ENCODE results near the gene TET3. TPM values are rescaled to one million over a fixed set of nuclear protein-coding genes. Genes with fewer than 3 reads are reported as not detected.

Gene TET3
- total RNA-seq, 5 donors from 2014 or later (not counting 1 experiment from before 2014, with no cell fraction given): 22.5 to 32.2 (median 26.8) TPM

GRCh38 chr2:73981081-73982001, 3.4 kb upstream of the TET3 start:
- peak overlapping the region; percentile 18 to 52 for H3K4me3 ChIP-seq (ENCODE audit: control insufficient read depth in 1 of 2, extremely low read depth in 1 of 2, low read length in 1 of 2)
- H3K27ac Mint-ChIP-seq: peak overlapping the region in 1 of 2 donors; percentile 94
- DNase-seq: peak in 4 of 35 experiments; percentile 21 to 36 (median 26)
- WGBS (ENCODE audit: insufficient coverage): 42% methylated on average over 22 of the region's 31 CpGs
- no peaks in the 10 kb centered on the region for H3K27me3 ChIP-seq (replicated peaks in 1 of 2; ENCODE audit: control insufficient read depth in 2 of 2, extremely low read depth in 1 of 2, insufficient read depth in 2 of 2, low read length in 1 of 2)
- POLR2A ChIA-PET: interaction anchor here in 1 of 2 donors (0.5 kb wide), 2 partner anchors 15 to 38 kb away, joined by 4 read pairs; no protein-coding TSS in a partner anchor
- no peaks in the 10 kb centered on the region for H3K36me3 Mint-ChIP-seq
- ATAC-seq (replicated peaks in 1 of 4): no peak
- peak overlapping the region; percentile 59 to 65 (median 64) for H3K4me3 Mint-ChIP-seq
- no peaks in the 10 kb centered on the region for H3K27me3 Mint-ChIP-seq
- H3K4me1 Mint-ChIP-seq: peaks cover 68 to 69% (median 69%) of the 10 kb centered on the region in 3 donors
- peaks cover 51 to 72% of the 10 kb centered on the region in 2 experiments for H3K4me1 ChIP-seq (ENCODE audit: control insufficient read depth in 1 of 2, extremely low read depth in 1 of 2, insufficient read depth in 2 of 2, low read length in 2 of 2)
- H3K9me3 Mint-ChIP-seq: no peaks in the 10 kb centered on the region
- H3K36me3 ChIP-seq (ENCODE audit: control insufficient read depth in 2 of 2, extremely low read depth in 1 of 2, insufficient read depth in 1 of 2, low read length in 1 of 2): no peaks in the 10 kb centered on the region
- no peak overlapping the region for H3K27ac ChIP-seq (ENCODE audit: low read length)
- no peaks in the 10 kb centered on the region for H3K9me3 ChIP-seq
- CTCF ChIA-PET: interaction anchor here in 1 of 2 donors (0.7 kb wide), 1 partner anchor 45 kb away, joined by 3 read pairs; no protein-coding TSS in a partner anchor

GRCh38 chr2:73982140-73982617, 2.5 kb upstream of the TET3 start:
- ChIA-PET CTCF (no interaction called here), POLR2A (interaction anchor here in 1 of 2 donors (0.5 kb wide), 1 partner anchor 39 kb away, joined by 4 read pairs; no protein-coding TSS in a partner anchor)
- Mint-ChIP-seq H3K27ac (peak overlapping the region; percentile 48 to 58), H3K9me3 (no peaks in the 10 kb centered on the region), H3K4me3 (no peak overlapping the region), H3K36me3 (no peaks in the 10 kb centered on the region), H3K4me1 (peaks cover 73 to 74% (median 73%) of the 10 kb centered on the region in 3 donors), H3K27me3 (no peaks in the 10 kb centered on the region)
- Histone ChIP-seq H3K4me1 (ENCODE audit: control insufficient read depth in 1 of 2, extremely low read depth in 1 of 2, insufficient read depth in 2 of 2, low read length in 2 of 2) (peaks cover 53 to 79% of the 10 kb centered on the region in 2 experiments), H3K27me3 (replicated peaks in 1 of 2; ENCODE audit: control insufficient read depth in 2 of 2, extremely low read depth in 1 of 2, insufficient read depth in 2 of 2, low read length in 1 of 2) (no peaks in the 10 kb centered on the region), H3K27ac (ENCODE audit: low read length) (no peak overlapping the region), H3K4me3 (ENCODE audit: control insufficient read depth in 1 of 2, extremely low read depth in 1 of 2, low read length in 1 of 2) (no peak overlapping the region), H3K36me3 (ENCODE audit: control insufficient read depth in 2 of 2, extremely low read depth in 1 of 2, insufficient read depth in 1 of 2, low read length in 1 of 2) (no peaks in the 10 kb centered on the region), H3K9me3 (no peaks in the 10 kb centered on the region)
- WGBS (ENCODE audit: insufficient coverage): 89% methylated on average over 7 of the region's 7 CpGs
- DNase-seq (no peak), ATAC-seq (replicated peaks in 1 of 4) (no peak)

GRCh38 chr2:73983322-73984202, 1.1 kb upstream of the TET3 start:
- no peaks in the 10 kb centered on the region for H3K27me3 Mint-ChIP-seq
- ChIA-PET POLR2A (no interaction called here), CTCF (interaction anchor here in 1 of 2 donors (0.6 kb wide), 1 partner anchor 19 kb away, joined by 3 read pairs; no protein-coding TSS in a partner anchor)
- Histone ChIP-seq H3K27me3 (replicated peaks in 1 of 2; ENCODE audit: control insufficient read depth in 2 of 2, extremely low read depth in 1 of 2, insufficient read depth in 2 of 2, low read length in 1 of 2) (no peaks in the 10 kb centered on the region), H3K4me1 (ENCODE audit: control insufficient read depth in 1 of 2, extremely low read depth in 1 of 2, insufficient read depth in 2 of 2, low read length in 2 of 2) (peaks cover 47 to 81% of the 10 kb centered on the region in 2 experiments), H3K4me3 (ENCODE audit: control insufficient read depth in 1 of 2, extremely low read depth in 1 of 2, low read length in 1 of 2) (peak overlapping the region; percentile 55 to 62), H3K27ac (ENCODE audit: low read length) (peak overlapping the region; percentile 24), H3K36me3 (ENCODE audit: control insufficient read depth in 2 of 2, extremely low read depth in 1 of 2, insufficient read depth in 1 of 2, low read length in 1 of 2) (no peaks in the 10 kb centered on the region), H3K9me3 (no peaks in the 10 kb centered on the region)
- DNase-seq (peak in 1 of 35 experiments; percentile 35), ATAC-seq (replicated peaks in 1 of 4) (no peak)
- peaks cover 2% of the 10 kb centered on the region for H3K36me3 Mint-ChIP-seq
- peaks cover 77 to 80% (median 79%) of the 10 kb centered on the region in 3 donors for H3K4me1 Mint-ChIP-seq
- H3K9me3 Mint-ChIP-seq: no peaks in the 10 kb centered on the region
- peak overlapping the region; percentile 89 to 91 for H3K27ac Mint-ChIP-seq
- WGBS (ENCODE audit: insufficient coverage): 51% methylated on average over 30 of the region's 35 CpGs
- peak overlapping the region; percentile 79 to 81 (median 80) for H3K4me3 Mint-ChIP-seq

GRCh38 chr2:73984922-73985307, 205 bp downstream of the TET3 start:
- POLR2A ChIA-PET: interaction anchor here in 1 of 2 donors (1.0 kb wide), 1 partner anchor 14 kb away, joined by 3 read pairs; no protein-coding TSS in a partner anchor
- Histone ChIP-seq H3K9me3 (no peaks in the 10 kb centered on the region), H3K4me1 (ENCODE audit: control insufficient read depth in 1 of 2, extremely low read depth in 1 of 2, insufficient read depth in 2 of 2, low read length in 2 of 2) (peaks cover 41 to 77% of the 10 kb centered on the region in 2 experiments), H3K4me3 (ENCODE audit: control insufficient read depth in 1 of 2, extremely low read depth in 1 of 2, low read length in 1 of 2) (no peak overlapping the region), H3K27me3 (replicated peaks in 1 of 2; ENCODE audit: control insufficient read depth in 2 of 2, extremely low read depth in 1 of 2, insufficient read depth in 2 of 2, low read length in 1 of 2) (no peaks in the 10 kb centered on the region), H3K36me3 (ENCODE audit: control insufficient read depth in 2 of 2, extremely low read depth in 1 of 2, insufficient read depth in 1 of 2, low read length in 1 of 2) (no peaks in the 10 kb centered on the region), H3K27ac (ENCODE audit: low read length) (no peak overlapping the region)
- Mint-ChIP-seq H3K27ac (no peak overlapping the region), H3K36me3 (peaks cover 11% of the 10 kb centered on the region), H3K4me1 (peaks cover 77 to 79% (median 79%) of the 10 kb centered on the region in 3 donors), H3K27me3 (no peaks in the 10 kb centered on the region), H3K9me3 (no peaks in the 10 kb centered on the region), H3K4me3 (no peak overlapping the region)
- under 1% methylated on average over 36 of the region's 58 CpGs for WGBS (ENCODE audit: insufficient coverage)
- CTCF ChIA-PET: no interaction called here
- ATAC-seq (replicated peaks in 1 of 4) (peak; percentile 44 to 47 (median 46)), DNase-seq (peak in 18 of 35 experiments; percentile 29 to 87 (median 62))

- H3K27ac ChIP-seq (ENCODE audit: low read length): peak overlapping the region; percentile 76
- Mint-ChIP-seq H3K9me3 (peaks cover 0 to under 1% (median 0%) of the 10 kb centered on the region in 3 donors), H3K27me3 (no peaks in the 10 kb centered on the region), H3K36me3 (peaks cover 17% of the 10 kb centered on the region), H3K27ac (peak overlapping the region; percentile 72 to 92), H3K4me3 (peak overlapping the region; percentile 83 to 88 (median 84)), H3K4me1 (peaks cover 77 to 79% (median 79%) of the 10 kb centered on the region in 3 donors)
- CTCF ChIA-PET: interaction anchor here in 1 of 2 donors (1.0 kb wide), 1 partner anchor 194 kb away, joined by 3 read pairs; no protein-coding TSS in a partner anchor
- H3K4me1 ChIP-seq (ENCODE audit: control insufficient read depth in 1 of 2, extremely low read depth in 1 of 2, insufficient read depth in 2 of 2, low read length in 2 of 2): peaks cover 36 to 71% of the 10 kb centered on the region in 2 experiments
- H3K9me3 ChIP-seq: no peaks in the 10 kb centered on the region
- no peaks in the 10 kb centered on the region for H3K36me3 ChIP-seq (ENCODE audit: control insufficient read depth in 2 of 2, extremely low read depth in 1 of 2, insufficient read depth in 1 of 2, low read length in 1 of 2)
- ATAC-seq (replicated peaks in 1 of 4): peak; percentile 49 to 50 (median 49)
- under 1% methylated on average over 54 of the region's 66 CpGs for WGBS (ENCODE audit: insufficient coverage)
- peak overlapping the region; percentile 67 to 77 for H3K4me3 ChIP-seq (ENCODE audit: control insufficient read depth in 1 of 2, extremely low read depth in 1 of 2, low read length in 1 of 2)
- POLR2A ChIA-PET: interaction anchor here in 1 of 2 donors (0.6 to 1.0 kb wide), 2 partner anchors 15 to 227 kb away, joined by 3 read pairs; no protein-coding TSS in a partner anchor
- H3K27me3 ChIP-seq (replicated peaks in 1 of 2; ENCODE audit: control insufficient read depth in 2 of 2, extremely low read depth in 1 of 2, insufficient read depth in 2 of 2, low read length in 1 of 2): no peaks in the 10 kb centered on the region
- peak in 28 of 35 experiments; percentile 17 to 76 (median 41) for DNase-seq
These were observed 786 bp downstream of the TET3 start for GRCh38 chr2:73985308-73986084.
